Glomerular endothelial cell (primary cell): ENCODE data around the gene NKAPL. TPM values are rescaled to one million over a fixed set of nuclear protein-coding genes. Genes with fewer than 3 reads are reported as not detected.
"Not testable (repeated sequence)": the region's sequence is repeated elsewhere in the genome, so short reads cannot be mapped to it uniquely, and the experiment has no call there.

Experiments
- DNase-seq: peaks from one replicate; pipeline ENCODE4 v3.0.0-alpha.2; 2011; ENCODE audit warnings: low read depth, low spot score; ENCODE audit errors: extremely low read depth
- total RNA-seq: library from RNA; depleted of rRNA; stranded (reverse); fragments of >200 nt; gene quantifications from 2 replicates; pipeline ENCODE4 v1.2.3, GENCODE V29; 2015

Gene NKAPL
- total RNA-seq, 1 donor from 2014 or later = 0.99 TPM

DNA sequence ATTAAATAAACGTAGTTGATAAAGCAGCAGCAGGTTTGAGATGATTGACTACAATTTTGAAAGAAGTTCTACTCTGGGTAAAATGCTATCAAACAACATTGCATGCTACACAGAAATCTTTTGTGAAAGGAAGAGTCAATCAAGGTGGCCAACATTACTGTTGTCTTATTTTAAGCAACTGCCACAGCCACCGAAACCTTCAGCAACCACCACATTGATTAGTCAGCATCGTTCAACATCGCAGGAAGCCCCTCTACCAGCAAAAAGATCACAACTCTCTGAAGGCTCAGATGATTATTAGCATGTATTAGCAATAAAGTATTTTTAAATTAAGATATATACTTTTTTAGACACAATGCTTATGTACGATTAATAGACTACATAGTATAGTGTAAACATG is 36.2 kb downstream of the NKAPL start:
- DNase-seq = no peak

DNA sequence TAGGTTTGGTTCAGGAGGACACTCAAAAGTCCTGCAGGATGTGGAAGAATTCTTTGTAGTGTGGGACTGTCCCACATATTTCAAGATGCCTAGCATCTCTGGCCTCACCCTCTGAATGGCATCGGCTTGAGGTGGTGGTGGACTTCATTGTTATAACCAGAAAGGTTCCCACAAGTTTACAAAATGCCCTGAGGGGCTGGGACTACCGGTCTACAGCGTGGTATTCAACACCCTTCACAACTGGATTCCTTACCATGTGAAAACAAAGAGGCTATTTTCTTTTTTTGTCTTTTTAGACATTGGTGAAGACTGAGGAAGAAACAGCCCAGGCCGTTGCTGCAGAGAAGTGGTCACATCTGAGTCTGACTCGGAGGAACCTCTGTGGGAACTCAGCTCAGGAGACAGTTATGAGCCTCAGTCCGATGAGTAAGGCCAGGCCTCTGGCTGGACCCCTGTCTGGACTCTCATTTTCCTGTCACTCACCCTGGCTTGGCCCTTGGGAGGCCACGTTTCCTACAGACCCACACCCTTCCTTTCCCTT is 37.5 kb downstream of the NKAPL start:
- no peak for DNase-seq

DNA sequence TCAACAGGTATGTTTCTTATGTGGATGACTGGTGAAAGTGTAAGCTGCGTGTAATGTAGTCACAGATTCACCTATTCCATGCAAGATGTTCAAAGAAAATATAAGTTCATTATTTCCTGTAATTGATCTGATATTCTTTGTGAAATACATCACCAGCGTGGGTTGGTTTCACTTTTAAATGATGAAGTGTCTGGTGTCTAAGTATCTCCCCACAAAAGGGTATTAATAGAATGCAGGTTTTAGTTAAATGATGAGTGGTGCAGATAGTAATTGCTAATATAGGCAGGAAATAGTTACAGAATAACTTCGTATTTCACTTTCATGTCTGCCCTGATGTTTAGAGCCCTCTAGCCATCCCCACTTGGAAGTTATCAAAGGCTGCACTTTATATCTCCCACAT is 44.5 kb downstream of the NKAPL start:
- no peak for DNase-seq

DNA sequence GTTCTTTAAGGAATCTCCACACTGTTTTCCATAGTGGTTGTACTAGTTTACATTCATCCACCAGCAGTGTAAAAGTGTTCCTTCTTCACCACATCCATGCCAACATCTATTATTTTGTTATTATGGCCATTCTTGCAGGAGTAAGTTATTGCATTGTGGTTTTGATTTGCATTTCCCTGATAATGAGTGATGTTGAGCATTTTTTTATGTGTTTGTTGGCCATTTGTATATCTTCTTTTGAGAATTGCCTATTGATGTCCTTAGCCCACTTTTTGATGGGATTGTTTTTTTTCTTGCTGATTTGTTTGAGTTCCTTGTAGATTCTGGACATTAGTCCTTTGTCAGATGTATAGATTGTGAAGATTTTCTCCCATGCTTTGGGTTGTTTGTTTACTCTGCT is 47.3 kb downstream of the NKAPL start:
- DNase-seq = not testable (repeated sequence)

Other genes with a start within 250 kb of the NKAPL start
- 0.23 and 0.97 TPM in 2 replicates for gene ZNF165, start 178.7 kb upstream of the NKAPL start, total RNA-seq
- 4.3 and 6.0 TPM in 2 replicates for gene ZSCAN16, start 134.7 kb upstream of the NKAPL start, total RNA-seq
- gene ZKSCAN8, start 117.4 kb upstream of the NKAPL start, total RNA-seq = 9.1 and 15.1 TPM in 2 replicates
- gene ZSCAN9, start 34.0 kb upstream of the NKAPL start, total RNA-seq = 7.1 and 18.6 TPM in 2 replicates
- gene ZKSCAN4, start 7.0 kb upstream of the NKAPL start, total RNA-seq = 3.9 and 4.0 TPM in 2 replicates
- 9.7 and 11.1 TPM in 2 replicates for gene ZSCAN26, start 7.8 kb downstream of the NKAPL start, total RNA-seq
- gene PGBD1, start 22.3 kb downstream of the NKAPL start, total RNA-seq = 7.5 and 9.1 TPM in 2 replicates
- 16.9 and 19.7 TPM in 2 replicates for gene ZSCAN31, start 76.9 kb downstream of the NKAPL start, total RNA-seq
- 4.6 and 5.7 TPM in 2 replicates for gene ZKSCAN3, start 90.7 kb downstream of the NKAPL start, total RNA-seq
- gene ZSCAN12, start 140.4 kb downstream of the NKAPL start, total RNA-seq = 2.5 and 4.8 TPM in 2 replicates
- 1.2 and 2.0 TPM in 2 replicates for gene ZSCAN23, start 184.2 kb downstream of the NKAPL start, total RNA-seq